Endothelial cell of umbilical vein (primary cell): ENCODE data around the gene VAMP2.

ENCODE experiments used
- EZH2 ChIP-seq: IDR thresholded peaks from 2 replicates; pipeline ENCODE4 v1.6.1; 2012; ENCODE audit warnings: borderline replicate concordance, low read depth, mild to moderate bottlenecking, moderate library complexity, low read length, inconsistent platforms; ENCODE audit not compliant: severe bottlenecking
- POLR2A ChIP-seq: IDR thresholded peaks from 2 replicates; pipeline ENCODE4 v1.6.1; 2012; ENCODE audit warnings: low read depth, mild to moderate bottlenecking, control low read depth, low read length
- TF ChIP-seq, protein P1 (sequence below), 2 donors: IDR thresholded peaks; 1 replicate in 1 of 2; 2 replicates in 1 of 2; pipeline ENCODE4 v1.5.1; 2011; ENCODE audit warnings: low read length in 2 of 2, mild to moderate bottlenecking in 2 of 2, moderate library complexity in 2 of 2, control low read depth in 1 of 2, inconsistent platforms in 1 of 2, low read depth in 1 of 2; ENCODE audit not compliant: insufficient read depth in 1 of 2; ENCODE audit errors: extremely low read depth in 1 of 2

DNA sequence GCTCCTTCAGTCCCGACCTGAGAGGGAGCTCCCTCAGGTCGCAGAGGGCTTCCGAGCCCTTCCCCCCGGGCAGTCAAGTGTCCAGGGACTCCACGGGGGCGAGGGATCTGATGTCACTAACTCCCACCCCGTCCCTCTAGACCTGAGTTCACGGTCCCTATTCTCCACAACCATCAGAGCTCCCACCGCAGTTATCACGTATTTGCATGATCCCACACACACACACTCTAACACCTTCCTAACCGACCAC lies 6.8 kb downstream of the VAMP2 start:
- TF ChIP-seq, protein P1, sequence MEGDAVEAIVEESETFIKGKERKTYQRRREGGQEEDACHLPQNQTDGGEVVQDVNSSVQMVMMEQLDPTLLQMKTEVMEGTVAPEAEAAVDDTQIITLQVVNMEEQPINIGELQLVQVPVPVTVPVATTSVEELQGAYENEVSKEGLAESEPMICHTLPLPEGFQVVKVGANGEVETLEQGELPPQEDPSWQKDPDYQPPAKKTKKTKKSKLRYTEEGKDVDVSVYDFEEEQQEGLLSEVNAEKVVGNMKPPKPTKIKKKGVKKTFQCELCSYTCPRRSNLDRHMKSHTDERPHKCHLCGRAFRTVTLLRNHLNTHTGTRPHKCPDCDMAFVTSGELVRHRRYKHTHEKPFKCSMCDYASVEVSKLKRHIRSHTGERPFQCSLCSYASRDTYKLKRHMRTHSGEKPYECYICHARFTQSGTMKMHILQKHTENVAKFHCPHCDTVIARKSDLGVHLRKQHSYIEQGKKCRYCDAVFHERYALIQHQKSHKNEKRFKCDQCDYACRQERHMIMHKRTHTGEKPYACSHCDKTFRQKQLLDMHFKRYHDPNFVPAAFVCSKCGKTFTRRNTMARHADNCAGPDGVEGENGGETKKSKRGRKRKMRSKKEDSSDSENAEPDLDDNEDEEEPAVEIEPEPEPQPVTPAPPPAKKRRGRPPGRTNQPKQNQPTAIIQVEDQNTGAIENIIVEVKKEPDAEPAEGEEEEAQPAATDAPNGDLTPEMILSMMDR (IDR thresholded peaks at IDR 0.05; ENCODE audit: extremely low read depth in 1 of 2, insufficient read depth in 1 of 2, low read depth in 1 of 2, low read length in 2 of 2): no peak
- no peak for TF ChIP-seq POLR2A
- no peak for TF ChIP-seq EZH2
